ENCODE results near the gene LONRF2.
A peak's percentile ranks its signal among the peaks of the same experiment; 100 is the strongest.

LONRF2 gene

GRCh38 chr2:100320547-100321178 lies 1.6 kb downstream of the LONRF2 start:
- H3K36me3 Mint-ChIP-seq (ENCODE audit: low read depth): no peaks in the 10 kb centered on the region
- H3K4me1 Mint-ChIP-seq (ENCODE audit: low read depth): peaks cover 2% of the 10 kb centered on the region
- H3K27me3 Mint-ChIP-seq: peaks cover 72% of the 10 kb centered on the region
- no peak for DNase-seq
- peak overlapping the region; percentile 3 for H3K4me3 Mint-ChIP-seq
- peaks cover 9% of the 10 kb centered on the region for H3K9me3 Mint-ChIP-seq
- H3K27ac Mint-ChIP-seq: no peak overlapping the region

- DNase-seq: no peak
- H3K4me3 Mint-ChIP-seq: no peak overlapping the region
- no peak overlapping the region for H3K27ac Mint-ChIP-seq
- H3K36me3 Mint-ChIP-seq (ENCODE audit: low read depth): no peaks in the 10 kb centered on the region
- peaks cover 9% of the 10 kb centered on the region for H3K9me3 Mint-ChIP-seq
- peaks cover 61% of the 10 kb centered on the region for H3K27me3 Mint-ChIP-seq
- H3K4me1 Mint-ChIP-seq (ENCODE audit: low read depth): peaks cover 2% of the 10 kb centered on the region
Measured at GRCh38 chr2:100317634-100318033, 4.7 kb downstream of the LONRF2 start.

DNA sequence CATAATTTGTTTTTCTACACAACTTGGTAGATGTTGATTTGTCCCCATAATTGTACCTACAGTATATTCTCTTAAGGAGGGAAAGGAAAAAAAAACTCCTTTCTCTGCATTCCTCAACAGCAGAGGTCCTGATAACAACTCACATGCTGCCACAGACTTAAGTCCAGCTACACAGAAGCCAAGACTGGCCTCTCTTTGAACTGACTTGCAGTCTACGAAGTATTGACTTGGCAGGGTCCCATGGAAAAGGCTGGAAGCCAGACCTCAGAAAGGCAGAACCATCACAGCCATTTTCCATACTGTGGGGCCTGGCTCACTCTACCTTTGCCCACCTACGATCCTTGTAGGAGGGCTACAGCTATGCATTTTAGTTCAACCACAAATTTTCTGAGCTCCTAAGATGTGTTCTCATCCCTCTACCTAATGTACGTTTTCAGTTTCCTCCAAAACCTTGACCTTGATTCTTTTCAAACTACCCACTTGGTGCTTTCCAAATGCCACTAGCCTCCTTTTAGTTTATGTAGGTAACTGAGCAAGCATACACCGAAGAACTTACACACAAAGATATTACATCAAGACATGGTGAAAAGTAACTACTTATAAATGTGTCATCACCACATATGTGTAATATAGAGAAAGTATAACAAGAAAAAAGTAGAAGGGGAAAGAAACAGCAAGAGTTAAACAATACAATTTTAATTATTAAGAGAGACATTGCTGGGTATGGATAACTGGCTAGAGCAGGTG lies 12.2 kb downstream of the LONRF2 start:
- Mint-ChIP-seq H3K4me3 (no peak overlapping the region), H3K36me3 (ENCODE audit: low read depth) (no peaks in the 10 kb centered on the region), H3K4me1 (ENCODE audit: low read depth) (no peaks in the 10 kb centered on the region), H3K27ac (no peak overlapping the region), H3K9me3 (no peaks in the 10 kb centered on the region), H3K27me3 (peaks cover 38% of the 10 kb centered on the region)
- DNase-seq: no peak

DNA sequence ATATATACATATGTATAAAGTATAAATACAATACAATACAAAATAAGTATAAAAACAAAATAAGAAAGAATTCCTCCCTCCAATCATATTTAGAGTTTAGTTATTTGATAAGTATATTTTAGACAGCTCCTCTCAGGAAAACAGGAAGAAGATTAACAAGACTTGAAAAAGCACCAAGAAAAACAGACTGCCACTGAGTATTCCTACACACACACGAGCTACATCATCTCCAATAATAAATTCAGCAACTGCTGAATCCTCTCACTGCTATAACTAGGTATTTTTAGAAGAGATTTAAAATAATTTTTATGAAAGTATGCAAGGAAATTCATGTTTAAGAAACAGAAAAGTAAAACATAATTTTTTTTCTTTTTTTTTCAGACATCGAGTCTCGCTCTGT lies 13.0 kb downstream of the LONRF2 start:
- no peaks in the 10 kb centered on the region for H3K4me1 Mint-ChIP-seq (ENCODE audit: low read depth)
- no peak overlapping the region for H3K27ac Mint-ChIP-seq
- no peak overlapping the region for H3K4me3 Mint-ChIP-seq
- peaks cover 32% of the 10 kb centered on the region for H3K27me3 Mint-ChIP-seq
- H3K9me3 Mint-ChIP-seq: no peaks in the 10 kb centered on the region
- DNase-seq: no peak
- no peaks in the 10 kb centered on the region for H3K36me3 Mint-ChIP-seq (ENCODE audit: low read depth)

DNA sequence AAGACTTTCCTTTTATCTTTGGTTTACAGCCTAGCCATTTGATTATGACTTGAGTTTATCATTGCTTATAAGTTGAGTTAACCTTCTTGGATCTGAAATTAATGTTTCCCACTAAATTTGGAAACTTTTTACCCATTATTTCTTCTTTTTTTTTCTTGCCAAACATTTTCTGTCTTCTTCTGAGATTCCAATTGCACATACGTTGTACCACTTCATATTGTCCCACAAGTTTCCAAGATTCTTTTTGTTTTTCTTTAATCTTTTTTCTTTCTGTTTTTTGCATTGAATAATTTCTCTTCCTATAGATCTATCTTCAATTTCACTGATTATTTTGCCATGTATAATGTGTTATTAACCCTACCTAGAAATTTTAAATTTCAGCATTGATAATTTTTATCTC lies 18.6 kb downstream of the LONRF2 start:
- H3K27me3 Mint-ChIP-seq: peaks cover 31% of the 10 kb centered on the region
- DNase-seq: no peak
- H3K4me3 Mint-ChIP-seq: no peak overlapping the region
- no peaks in the 10 kb centered on the region for H3K36me3 Mint-ChIP-seq (ENCODE audit: low read depth)
- no peaks in the 10 kb centered on the region for H3K9me3 Mint-ChIP-seq
- no peaks in the 10 kb centered on the region for H3K4me1 Mint-ChIP-seq (ENCODE audit: low read depth)
- H3K27ac Mint-ChIP-seq: no peak overlapping the region

GRCh38 chr2:100302585-100302892 lies 19.8 kb downstream of the LONRF2 start:
- no peak overlapping the region for H3K27ac Mint-ChIP-seq
- H3K9me3 Mint-ChIP-seq: no peaks in the 10 kb centered on the region
- H3K4me1 Mint-ChIP-seq (ENCODE audit: low read depth): no peaks in the 10 kb centered on the region
- no peak for DNase-seq
- H3K27me3 Mint-ChIP-seq: peaks cover 36% of the 10 kb centered on the region
- no peaks in the 10 kb centered on the region for H3K36me3 Mint-ChIP-seq (ENCODE audit: low read depth)
- no peak overlapping the region for H3K4me3 Mint-ChIP-seq

DNA sequence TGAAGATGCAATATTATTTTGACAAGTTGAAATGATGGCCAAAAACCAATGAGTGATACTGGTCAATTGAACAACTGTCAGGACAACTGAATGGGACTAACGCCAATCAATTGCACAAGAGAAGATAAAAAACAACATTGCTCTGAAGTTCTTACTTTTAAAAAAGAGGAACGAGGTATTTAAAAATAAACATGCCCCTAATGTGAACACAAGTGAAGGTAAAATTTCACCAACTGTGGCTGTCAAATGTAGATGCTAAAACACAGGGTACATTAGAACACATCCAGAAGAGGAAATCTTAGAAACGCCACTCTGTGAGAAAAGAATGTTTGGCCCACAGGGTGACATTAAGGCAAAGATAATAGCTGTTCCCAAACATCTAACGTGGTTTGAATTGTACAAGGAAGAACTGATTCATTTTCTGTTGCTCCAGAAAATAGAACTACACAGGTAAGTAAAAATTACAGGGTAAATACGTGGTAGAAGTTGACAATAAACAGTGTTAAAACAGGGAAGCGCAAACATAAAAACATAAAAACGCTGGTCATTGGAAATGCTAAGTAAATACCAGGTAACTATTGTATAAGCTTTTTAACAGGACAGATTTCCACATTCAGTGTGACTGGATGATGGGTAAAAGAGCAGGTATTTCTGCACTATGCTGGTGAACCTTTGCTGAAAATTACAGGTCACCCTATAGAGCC lies 20.3 kb downstream of the LONRF2 start:
- no peak overlapping the region for H3K27ac Mint-ChIP-seq
- no peaks in the 10 kb centered on the region for H3K4me1 Mint-ChIP-seq (ENCODE audit: low read depth)
- H3K27me3 Mint-ChIP-seq: peaks cover 36% of the 10 kb centered on the region
- no peaks in the 10 kb centered on the region for H3K36me3 Mint-ChIP-seq (ENCODE audit: low read depth)
- no peak overlapping the region for H3K4me3 Mint-ChIP-seq
- DNase-seq: no peak
- no peaks in the 10 kb centered on the region for H3K9me3 Mint-ChIP-seq

- Mint-ChIP-seq H3K36me3 (ENCODE audit: low read depth) (no peaks in the 10 kb centered on the region), H3K4me1 (ENCODE audit: low read depth) (no peaks in the 10 kb centered on the region), H3K9me3 (no peaks in the 10 kb centered on the region), H3K4me3 (no peak overlapping the region), H3K27ac (no peak overlapping the region), H3K27me3 (peaks cover 35% of the 10 kb centered on the region)
- DNase-seq: no peak
Measured at GRCh38 chr2:100299548-100299947, 22.8 kb downstream of the LONRF2 start.

DNA sequence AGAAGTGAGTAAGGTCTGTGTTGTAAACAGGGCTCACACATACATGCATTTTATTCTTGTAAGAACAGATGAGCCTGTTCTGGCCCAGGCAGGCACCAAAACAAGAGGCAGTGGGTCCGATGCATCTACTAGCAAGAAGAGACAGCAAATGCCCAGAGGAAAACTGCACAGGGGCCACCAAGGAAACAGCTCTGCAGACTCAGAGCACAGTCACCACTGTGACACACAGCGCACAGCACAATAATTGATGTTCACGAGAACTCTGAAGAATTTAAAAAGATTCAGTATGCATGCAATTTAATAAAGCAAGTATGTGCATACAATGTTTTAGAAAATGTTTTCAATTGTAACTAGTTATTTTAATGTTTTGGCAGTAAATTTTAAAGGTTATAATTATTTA lies 24.8 kb downstream of the LONRF2 start:
- Mint-ChIP-seq H3K4me1 (ENCODE audit: low read depth) (no peaks in the 10 kb centered on the region), H3K36me3 (ENCODE audit: low read depth) (no peaks in the 10 kb centered on the region), H3K27ac (no peak overlapping the region), H3K27me3 (peaks cover 31% of the 10 kb centered on the region), H3K9me3 (no peaks in the 10 kb centered on the region), H3K4me3 (no peak overlapping the region)
- no peak for DNase-seq

DNA sequence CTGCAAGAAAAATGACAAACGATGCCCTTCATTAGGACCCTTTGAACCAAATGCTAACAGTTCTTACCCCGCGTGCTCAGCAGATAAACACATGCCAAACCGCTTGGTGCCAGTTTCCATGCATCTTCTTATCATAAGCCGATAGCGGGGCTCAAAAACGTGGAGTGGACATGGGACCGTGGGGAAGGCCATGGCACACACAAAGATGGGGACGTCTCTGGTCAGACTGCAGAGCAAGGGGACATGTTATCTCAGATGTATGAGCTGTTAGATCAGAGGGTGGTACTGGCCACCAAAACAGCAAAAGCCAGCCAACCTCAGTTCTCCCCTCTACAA lies 28.2 kb downstream of the LONRF2 start:
- H3K9me3 Mint-ChIP-seq: no peaks in the 10 kb centered on the region
- no peaks in the 10 kb centered on the region for H3K4me1 Mint-ChIP-seq (ENCODE audit: low read depth)

GRCh38 chr2:100293341-100294161 lies 28.8 kb downstream of the LONRF2 start:
- no peak for DNase-seq
- Mint-ChIP-seq H3K4me3 (no peak overlapping the region), H3K9me3 (no peaks in the 10 kb centered on the region), H3K4me1 (ENCODE audit: low read depth) (peaks cover 2% of the 10 kb centered on the region), H3K27ac (no peak overlapping the region), H3K27me3 (peaks cover 13% of the 10 kb centered on the region), H3K36me3 (ENCODE audit: low read depth) (no peaks in the 10 kb centered on the region)

More for the DNA sequence above, 28.2 kb downstream of the LONRF2 start:
- H3K36me3 Mint-ChIP-seq (ENCODE audit: low read depth): no peaks in the 10 kb centered on the region
- no peak overlapping the region for H3K27ac Mint-ChIP-seq
- H3K27me3 Mint-ChIP-seq: peaks cover 16% of the 10 kb centered on the region
- no peak for DNase-seq
- H3K4me3 Mint-ChIP-seq: no peak overlapping the region

DNA sequence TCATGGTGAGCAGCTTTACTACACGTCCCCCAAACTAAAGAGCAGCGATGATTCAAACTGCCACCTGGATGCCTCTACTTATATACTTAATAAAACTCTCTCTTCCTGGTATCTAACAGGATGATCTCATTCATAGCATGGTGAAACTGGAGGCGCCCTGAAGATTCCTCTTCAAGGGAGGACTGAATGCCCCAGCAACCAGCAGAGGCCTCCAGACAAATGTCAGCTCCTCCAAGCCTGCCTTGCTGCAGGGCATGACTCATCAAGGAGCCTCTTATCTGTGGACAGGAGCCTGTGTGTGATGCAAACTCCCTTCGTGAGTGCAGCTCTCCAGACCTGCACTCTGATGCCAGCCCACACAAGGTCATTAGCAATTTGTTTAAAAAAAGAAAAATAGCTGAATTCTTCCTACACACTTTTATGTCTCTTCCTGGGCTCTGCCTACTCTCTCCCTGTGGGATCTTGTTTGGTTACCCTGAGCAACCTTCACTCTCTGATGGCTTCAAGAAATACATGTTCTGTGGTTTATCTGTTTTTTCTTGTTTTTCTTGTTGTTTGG lies 30.2 kb downstream of the LONRF2 start:
- no peaks in the 10 kb centered on the region for H3K36me3 Mint-ChIP-seq (ENCODE audit: low read depth)
- no peaks in the 10 kb centered on the region for H3K9me3 Mint-ChIP-seq
- H3K27me3 Mint-ChIP-seq: peaks cover 12% of the 10 kb centered on the region
- no peak overlapping the region for H3K27ac Mint-ChIP-seq
- DNase-seq: peak; percentile 45
- no peak overlapping the region for H3K4me3 Mint-ChIP-seq
- H3K4me1 Mint-ChIP-seq (ENCODE audit: low read depth): peaks cover 4% of the 10 kb centered on the region

DNA sequence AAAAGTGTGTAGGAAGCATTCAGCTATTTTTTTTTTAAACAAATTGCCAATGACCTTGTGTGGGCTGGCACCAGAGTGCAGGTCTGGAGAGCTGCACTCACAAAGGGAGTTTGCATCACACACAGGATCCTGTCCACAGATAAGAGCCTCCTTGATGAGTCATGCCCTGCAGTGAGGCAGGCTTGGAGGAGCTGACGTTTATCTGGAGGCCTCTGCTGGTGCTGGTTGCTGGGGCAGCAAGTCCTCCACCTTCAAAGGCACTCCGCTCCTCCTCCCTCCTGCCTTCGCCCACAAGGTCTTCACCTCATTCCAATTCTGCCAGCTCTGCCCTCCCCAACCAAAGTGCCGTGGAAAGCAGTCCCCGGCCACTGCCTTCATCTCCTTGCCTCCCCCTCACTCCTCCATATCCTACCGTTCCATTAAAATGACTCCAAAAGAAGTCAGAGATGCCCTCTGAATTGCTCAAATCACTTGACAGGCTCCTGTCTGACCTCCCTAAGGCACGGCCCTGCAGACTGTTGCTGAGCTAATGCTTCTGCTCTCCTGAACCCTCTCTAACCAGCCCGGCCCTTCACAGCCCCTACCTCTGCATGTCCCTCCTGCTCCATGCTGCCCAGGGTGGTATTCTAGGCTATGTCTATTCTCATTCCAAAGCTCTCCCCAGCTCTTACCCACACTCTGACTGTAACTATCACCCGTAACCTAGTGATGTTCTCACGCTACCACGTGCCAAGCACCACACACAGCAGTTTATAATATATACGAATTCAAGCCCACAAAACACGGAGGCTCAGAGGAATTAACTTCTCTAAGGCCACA lies 30.9 kb downstream of the LONRF2 start:
- peaks cover 4% of the 10 kb centered on the region for H3K4me1 Mint-ChIP-seq (ENCODE audit: low read depth)
- DNase-seq: peak; percentile 56
- H3K27me3 Mint-ChIP-seq: peaks cover 12% of the 10 kb centered on the region
- H3K4me3 Mint-ChIP-seq: no peak overlapping the region
- no peaks in the 10 kb centered on the region for H3K36me3 Mint-ChIP-seq (ENCODE audit: low read depth)
- H3K9me3 Mint-ChIP-seq: no peaks in the 10 kb centered on the region
- H3K27ac Mint-ChIP-seq: no peak overlapping the region

GRCh38 chr2:100290718-100291151 lies 31.6 kb downstream of the LONRF2 start:
- H3K4me1 Mint-ChIP-seq (ENCODE audit: low read depth): peaks cover 4% of the 10 kb centered on the region
- no peak overlapping the region for H3K4me3 Mint-ChIP-seq
- no peak for DNase-seq
- H3K27ac Mint-ChIP-seq: no peak overlapping the region
- H3K36me3 Mint-ChIP-seq (ENCODE audit: low read depth): no peaks in the 10 kb centered on the region
- H3K27me3 Mint-ChIP-seq: peaks cover 9% of the 10 kb centered on the region
- H3K9me3 Mint-ChIP-seq: no peaks in the 10 kb centered on the region
